Mucosa of descending colon (tissue), 3 donors: ENCODE data around the gene RPL10. TPM values are rescaled to one million over a fixed set of nuclear protein-coding genes. Genes with fewer than 3 reads are reported as not detected.

Source experiments
- ATAC-seq: fragments of 200-7000 bp; cut with Tn5 transposase; one replicate; pipeline ENCODE4 v1.9.1; 2020; ENCODE audit warnings: mild to moderate bottlenecking, moderate library complexity
- DNase-seq, 3 donors: peaks; one replicate each; pipeline ENCODE4 v3.0.0-alpha.2; 2020
- H3K36me3 ChIP-seq: fragments of 200-600 bp; one replicate; pipeline ENCODE4 v1.8.0; 2021; ENCODE audit warnings: low read depth, mild to moderate bottlenecking
- H3K4me1 ChIP-seq: fragments of 200-600 bp; one replicate; pipeline ENCODE4 v1.8.0; 2021; ENCODE audit warnings: low read depth, mild to moderate bottlenecking
- H3K4me3 ChIP-seq: fragments of 200-600 bp; one replicate; pipeline ENCODE4 v1.8.0; 2021; ENCODE audit warnings: mild to moderate bottlenecking
- H3K9me3 ChIP-seq: fragments of 200-600 bp; one replicate; pipeline ENCODE4 v1.8.0; 2021; ENCODE audit warnings: mild to moderate bottlenecking
- CTCF ChIP-seq: fragments of 200-600 bp; IDR thresholded peaks from one replicate; pipeline ENCODE4 v1.8.0; 2022; ENCODE audit warnings: antibody characterized with exemption, mild to moderate bottlenecking
- intact Hi-C, 2 donors: fragments of 100-400 bp; cut with DNase I in 1 of 2; cut with micrococcal nuclease in 1 of 2; formaldehyde crosslinking; loops; one replicate each; pipeline versions ENCODE4 v1.11.0 to v1.11.1; 2022; cut with DNase I, micrococcal nuclease
- total RNA-seq, 3 donors: library from RNA; stranded (reverse); fragmentation: NEBNext Ultra II Directional in 2 of 3; extraction: Animal tissue kit (Norgen Biotek cat#: 25700) in 2 of 3; gene quantifications; one replicate each; pipeline versions ENCODE4 v1.2.1 to v1.2.4, GENCODE V29; 2021 to 2023
- donor health status: DM: no; HTN: no; CAD: no; lungs with moderate emphysema.
- donor health status: DM: no; HTN: no; CAD: no.
- donor health status: DM: no; HTN: yes; CAD: no.

RPL10 gene
- total RNA-seq, 3 donors from 2014 or later: 2,179 to 2,606 (median 2,424) TPM

- intact Hi-C loops: no loop called here
- ATAC-seq: no peak
Measured at GRCh38 chrX:154431341-154431740, 33.2 kb downstream of the RPL10 start.

GRCh38 chrX:154432210-154432609 lies 34.0 kb downstream of the RPL10 start:
- no peak for ATAC-seq
- DNase-seq: no peak
- no peaks in the 10 kb centered on the region for H3K4me1 ChIP-seq
- intact Hi-C loops: no loop called here
- no peak for TF ChIP-seq CTCF
- no peaks in the 10 kb centered on the region for H3K36me3 ChIP-seq
- no peaks in the 10 kb centered on the region for H3K9me3 ChIP-seq
- no peak overlapping the region for H3K4me3 ChIP-seq

More at GRCh38 chrX:154431341-154431740, 33.2 kb downstream of the RPL10 start:
- no peak for TF ChIP-seq CTCF
- peak in 1 of 3 donors; percentile 55 for DNase-seq
- Histone ChIP-seq H3K4me1 (no peaks in the 10 kb centered on the region), H3K36me3 (no peaks in the 10 kb centered on the region), H3K9me3 (no peaks in the 10 kb centered on the region), H3K4me3 (no peak overlapping the region)

GRCh38 chrX:154433605-154434004 lies 35.4 kb downstream of the RPL10 start:
- H3K36me3 ChIP-seq: no peaks in the 10 kb centered on the region
- no peak for TF ChIP-seq CTCF
- intact Hi-C loops: no loop called here
- ATAC-seq (no peak), DNase-seq (no peak)
- H3K4me3 ChIP-seq: no peak overlapping the region
- no peaks in the 10 kb centered on the region for H3K9me3 ChIP-seq
- H3K4me1 ChIP-seq: no peaks in the 10 kb centered on the region

- no peak for DNase-seq
- TF ChIP-seq CTCF: no peak
- no peak overlapping the region for H3K4me3 ChIP-seq
- no peaks in the 10 kb centered on the region for H3K4me1 ChIP-seq
- H3K9me3 ChIP-seq: no peaks in the 10 kb centered on the region
- ATAC-seq: no peak
- intact Hi-C loops: no loop called here
- H3K36me3 ChIP-seq: no peaks in the 10 kb centered on the region
Measured at GRCh38 chrX:154434394-154435168, 36.4 kb downstream of the RPL10 start.

- ATAC-seq (no peak), DNase-seq (no peak)
- no peaks in the 10 kb centered on the region for H3K36me3 ChIP-seq
- intact Hi-C loops: no loop called here
- no peaks in the 10 kb centered on the region for H3K9me3 ChIP-seq
- H3K4me1 ChIP-seq: no peaks in the 10 kb centered on the region
- TF ChIP-seq CTCF: no peak
- no peak overlapping the region for H3K4me3 ChIP-seq
Measured at GRCh38 chrX:154435171-154435733, 37.1 kb downstream of the RPL10 start.
